ENCODE data around the gene DBH.

The DBH gene
- 0 to 0.08 (median 0) reads per million in 18 experiments for total RNA-seq

GRCh38 chr9:133635533-133636531, at the start of gene DBH:
TSS of gene DBH (plus strand) at chr9:133636363. CDS start at chr9:133636372, 9 bp downstream.
- DNase-seq, result no peak

GRCh38 chr9:133587051-133587450, 49.1 kb upstream of the DBH start:
- no peak for DNase-seq

GRCh38 chr9:133587466-133587865, 48.7 kb upstream of the DBH start:
- no peak for DNase-seq

- DNase-seq, result no peak
These were observed 46.5 kb upstream of the DBH start for GRCh38 chr9:133589454-133590227.

DNA sequence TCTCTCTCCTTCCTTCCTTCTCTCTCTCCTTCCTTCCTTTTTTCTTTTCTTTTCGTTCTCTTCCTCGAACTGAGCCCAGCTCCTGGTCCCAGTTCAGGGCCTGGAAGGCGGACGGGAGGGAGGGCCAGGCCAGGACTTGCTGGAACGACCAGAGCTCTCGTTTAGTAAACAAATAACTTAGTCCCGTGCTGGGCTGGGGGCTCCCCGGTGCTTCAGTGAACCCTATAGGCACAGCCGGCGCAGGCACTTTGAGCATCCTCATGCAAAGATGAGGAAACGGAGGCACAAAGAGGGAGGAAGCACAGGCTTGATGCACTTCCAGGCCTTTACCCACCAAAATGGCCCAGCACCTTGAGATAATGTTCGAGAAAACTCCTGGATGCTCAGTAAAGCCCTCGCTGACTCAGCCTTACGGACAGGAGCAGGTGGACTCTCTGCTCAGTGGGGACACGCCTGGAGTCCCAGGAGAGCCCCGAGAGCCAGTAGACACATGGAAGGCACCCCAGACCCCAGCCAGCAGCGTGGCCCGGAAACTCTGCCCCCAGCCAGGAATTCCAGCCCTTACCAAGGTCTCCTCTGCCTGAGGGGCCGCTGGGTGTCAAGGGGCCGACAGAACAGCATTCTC, 45.8 kb upstream of the DBH start:
- no peak for DNase-seq

DNA sequence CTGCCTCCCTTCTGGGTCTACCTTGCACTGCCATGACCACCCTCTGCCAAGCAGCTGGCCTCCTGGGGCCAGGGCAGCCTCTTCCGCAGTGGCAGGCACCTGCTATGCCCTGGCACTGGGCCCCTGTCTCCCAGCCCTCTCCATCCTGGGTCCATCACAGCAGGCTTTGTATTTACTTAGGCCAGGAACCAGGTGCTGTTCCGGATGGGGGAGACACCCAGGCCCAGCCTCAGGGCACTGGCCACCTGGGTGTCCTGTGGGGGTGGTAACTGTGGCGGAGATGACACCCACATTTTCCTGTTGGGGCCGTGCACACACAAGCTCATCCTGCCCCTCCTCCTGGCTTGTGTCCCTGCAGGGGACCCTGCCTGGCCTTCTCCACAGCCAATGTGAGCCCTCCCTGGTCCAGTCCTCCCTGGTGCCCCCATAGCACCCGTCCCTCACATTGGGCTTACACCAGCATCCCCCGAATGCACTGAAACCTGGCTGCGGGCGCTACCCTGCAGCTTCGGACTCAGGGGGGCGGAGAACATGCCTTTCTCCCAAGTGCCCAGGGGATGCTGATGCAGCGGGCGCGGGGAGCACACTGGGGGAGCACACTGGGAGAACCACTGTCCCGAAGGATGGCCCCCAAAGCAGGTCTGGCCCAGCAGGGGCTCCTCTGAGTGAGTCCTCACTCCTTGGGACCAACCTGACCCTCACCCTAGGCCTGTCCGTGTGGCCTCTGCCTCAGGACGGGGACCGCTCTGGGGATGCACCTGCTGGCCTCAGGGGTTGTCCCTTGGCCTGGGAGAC, 44.9 kb upstream of the DBH start:
- no peak for DNase-seq

- DNase-seq, result no peak
These were observed 44.2 kb upstream of the DBH start for GRCh38 chr9:133591985-133592384.

- DNase-seq, result peak in 1 of 2 donors; percentile 15
These were observed 43.3 kb upstream of the DBH start for GRCh38 chr9:133592731-133593409.

DNA sequence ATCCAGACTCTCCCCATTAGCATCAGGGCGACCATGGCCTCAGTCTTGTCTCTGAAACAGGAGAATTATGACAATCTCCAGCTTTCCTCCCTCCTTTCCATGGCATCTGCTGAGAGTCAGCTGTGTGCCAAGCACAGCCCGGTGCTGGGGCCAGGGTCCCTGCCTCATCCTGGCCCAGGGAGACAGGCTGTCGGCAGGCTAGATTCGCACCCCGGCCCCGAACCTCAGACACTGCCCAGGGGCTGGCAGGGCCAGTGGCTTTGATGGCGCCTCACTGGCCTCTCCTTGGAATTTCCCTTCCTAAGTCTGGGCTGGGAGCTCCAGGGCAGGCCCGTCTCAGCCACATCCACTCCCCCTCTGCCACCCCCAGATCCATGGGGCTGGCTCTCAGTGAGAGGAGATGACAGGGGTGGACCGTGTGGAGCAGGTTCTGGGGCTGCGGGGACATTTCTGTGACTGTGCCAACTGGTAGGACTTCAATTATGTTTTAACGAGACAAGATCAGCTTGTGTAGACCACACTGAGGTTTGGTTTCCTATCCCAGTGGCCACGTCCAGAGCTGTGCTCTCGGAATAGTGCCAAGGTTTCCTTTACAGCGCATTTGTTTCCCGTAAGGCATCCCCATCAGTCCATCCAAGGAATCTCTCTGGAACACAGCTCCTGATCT, 42.4 kb upstream of the DBH start:
- no peak for DNase-seq

- no peak for DNase-seq
These were observed 41.9 kb upstream of the DBH start for GRCh38 chr9:133594310-133594709.

DNA sequence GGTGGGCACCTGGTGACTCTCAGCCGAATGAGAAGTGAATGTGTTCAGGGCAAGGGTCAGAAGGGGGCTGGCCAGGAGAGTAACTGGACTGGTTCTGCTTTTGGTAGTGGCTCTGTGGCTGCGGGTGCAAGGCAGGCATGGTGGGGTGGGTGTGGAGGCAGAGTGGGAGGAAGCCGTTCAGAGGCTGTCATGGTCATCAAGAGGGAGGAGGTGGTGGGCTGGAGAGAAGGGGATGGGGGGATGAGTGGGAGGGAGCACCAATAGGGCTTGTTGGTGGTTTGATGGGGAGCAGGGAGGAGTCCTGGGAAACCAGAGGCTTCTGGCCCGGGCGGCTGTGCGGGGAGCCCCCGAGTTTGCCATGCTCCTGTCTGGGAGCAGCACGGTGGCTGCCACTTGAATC, 40.3 kb upstream of the DBH start:
- no peak for DNase-seq

DNA sequence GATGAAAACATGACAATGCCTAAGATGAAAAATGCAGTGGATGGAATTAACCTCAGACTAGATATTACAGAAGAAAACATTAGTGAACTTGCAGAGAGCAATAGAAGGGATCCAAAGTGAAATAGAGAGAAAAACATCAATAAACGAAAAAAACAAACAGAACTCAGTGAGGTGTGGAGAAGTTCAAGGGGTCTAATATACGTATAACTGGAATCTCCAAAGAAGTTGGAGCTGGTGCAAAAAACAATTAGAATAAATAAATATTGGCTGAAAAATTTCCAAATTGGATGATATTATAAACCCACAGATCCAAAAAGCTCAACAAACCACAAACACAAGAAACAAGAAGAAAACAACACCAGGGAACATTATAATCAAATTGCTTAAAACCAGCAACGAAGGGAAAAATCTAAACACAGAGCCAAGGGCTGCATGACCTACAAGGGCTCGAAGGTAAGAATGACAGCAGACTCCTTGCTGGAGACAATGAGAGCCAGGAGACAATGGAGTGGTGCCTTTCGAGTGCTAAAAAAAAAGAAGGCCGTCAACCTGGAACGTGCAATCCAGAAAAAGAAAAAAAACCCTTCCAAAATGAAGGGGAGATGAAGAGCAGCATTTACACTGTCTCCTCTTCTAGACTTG, 38.7 kb upstream of the DBH start:
- no peak for DNase-seq

DNA sequence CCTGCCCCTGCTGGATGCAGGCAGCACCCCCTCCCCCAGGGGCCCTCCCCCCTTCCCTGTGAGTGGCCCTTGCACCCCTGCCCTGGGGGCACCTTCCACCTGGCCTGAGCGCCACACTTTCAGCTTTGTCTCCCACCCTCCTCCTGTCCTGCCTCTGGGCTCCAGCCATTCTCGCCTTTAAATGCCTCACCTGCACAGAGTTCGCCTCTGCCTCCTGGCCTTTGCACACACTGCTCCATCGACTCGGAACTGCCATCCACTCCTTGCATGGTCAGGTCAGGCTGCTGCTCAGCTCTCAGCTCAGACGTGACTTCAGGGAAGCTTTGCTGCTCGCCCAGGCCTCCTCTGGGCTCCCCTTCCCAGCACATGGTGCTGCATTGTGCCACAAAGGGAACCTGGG, 37.2 kb upstream of the DBH start:
- DNase-seq, result no peak

- DNase-seq, result no peak
These were observed 36.5 kb upstream of the DBH start for GRCh38 chr9:133599470-133600173.

DNA sequence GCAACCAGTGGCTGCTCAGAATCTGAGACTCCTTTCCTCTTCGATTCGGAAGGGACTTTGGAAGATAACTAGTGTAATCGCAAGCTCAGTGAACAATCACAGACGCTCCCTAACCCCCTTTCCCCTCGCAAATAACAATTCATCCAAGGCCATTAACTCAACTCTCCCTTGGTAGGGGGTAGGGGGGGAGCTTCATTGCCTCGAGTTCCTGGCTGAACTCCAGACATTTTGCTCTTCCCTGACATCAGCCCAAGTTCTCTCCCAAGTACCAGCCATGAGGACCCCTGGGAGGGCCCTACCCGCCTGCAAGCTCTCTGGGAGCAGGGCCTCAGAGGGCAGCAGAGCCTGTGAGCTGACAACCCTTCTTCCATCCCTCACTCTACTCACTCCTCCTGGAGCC, 35.4 kb upstream of the DBH start:
- DNase-seq, result no peak

- no peak for DNase-seq
These were observed 34.4 kb upstream of the DBH start for GRCh38 chr9:133601746-133602145.

- no peak for DNase-seq
These were observed 33.9 kb upstream of the DBH start for GRCh38 chr9:133602277-133602676.

- no peak for DNase-seq
These were observed 32.8 kb upstream of the DBH start for GRCh38 chr9:133603135-133603927.

GRCh38 chr9:133604214-133604613, 31.9 kb upstream of the DBH start:
- DNase-seq, result no peak
